ENCODE measurements around the gene TMEM39B. TPM values are rescaled to one million over a fixed set of nuclear protein-coding genes. Genes with fewer than 3 reads are reported as not detected.
"Not testable (repeated sequence)": the region's sequence is repeated elsewhere in the genome, so short reads cannot be mapped to it uniquely, and the experiment has no call there.

TMEM39B gene
- total and polyA plus RNA-seq, 8 donors = 5.1 to 11.8 (median 6.2) TPM

GRCh38 chr1:32114420-32114819, 41.7 kb downstream of the TMEM39B start:
- WGBS, 2 donors = 83 to 86% methylated on average over 2 of the region's 2 CpGs
- H3K4me1 ChIP-seq = peaks cover 13 to 32% (median 14%) of the 10 kb centered on the region in 3 donors
- TF ChIP-seq CTCF (IDR thresholded peaks at IDR 0.05) = no peak
- no peaks in the 10 kb centered on the region for H3K9me3 ChIP-seq
- H3K27me3 ChIP-seq = no peaks in the 10 kb centered on the region
- H3K27ac ChIP-seq = no peak overlapping the region
- intact Hi-C loops (cut with DNase I) = no loop called here
- no peak for ATAC-seq
- FAIRE-seq = no peak
- DNase-seq = no peak
- no peaks in the 10 kb centered on the region for H3K36me3 ChIP-seq
- H3K4me3 ChIP-seq = no peak overlapping the region

- WGBS, 2 donors = 92 to 99% methylated on average over 5 of the region's 5 CpGs
- intact Hi-C loops (cut with DNase I) = no loop called here
- H3K36me3 ChIP-seq = no peaks in the 10 kb centered on the region
- H3K4me3 ChIP-seq = no peak overlapping the region
- peaks cover 8 to 25% (median 9%) of the 10 kb centered on the region in 3 donors for H3K4me1 ChIP-seq
- FAIRE-seq (no peak), DNase-seq (no peak), ATAC-seq (no peak)
- H3K27ac ChIP-seq = no peak overlapping the region
- no peaks in the 10 kb centered on the region for H3K27me3 ChIP-seq
- no peak for TF ChIP-seq CTCF (IDR thresholded peaks at IDR 0.05)
- H3K9me3 ChIP-seq = no peaks in the 10 kb centered on the region
Observed at GRCh38 chr1:32115496-32115895, 42.8 kb downstream of the TMEM39B start.

- TF ChIP-seq CTCF (IDR thresholded peaks at IDR 0.05) = no peak
- DNase-seq (no peak), FAIRE-seq (no peak), ATAC-seq (no peak)
- H3K27me3 ChIP-seq = no peaks in the 10 kb centered on the region
- no peak overlapping the region for H3K4me3 ChIP-seq
- no peaks in the 10 kb centered on the region for H3K9me3 ChIP-seq
- WGBS, 2 donors = 85 to 87% methylated on average over 4 of the region's 4 CpGs
- H3K27ac ChIP-seq = peak overlapping the region in 1 of 4 donors; percentile 24
- H3K4me1 ChIP-seq = peaks cover 0 to 15% (median 8%) of the 10 kb centered on the region in 3 donors
- intact Hi-C loops (cut with DNase I) = no loop called here
- no peaks in the 10 kb centered on the region for H3K36me3 ChIP-seq
Observed at GRCh38 chr1:32116531-32116930, 43.8 kb downstream of the TMEM39B start.

- ATAC-seq = no peak
- TF ChIP-seq CTCF (IDR thresholded peaks at IDR 0.05) = no peak
- Histone ChIP-seq H3K36me3 (no peaks in the 10 kb centered on the region), H3K27me3 (no peaks in the 10 kb centered on the region), H3K9me3 (no peaks in the 10 kb centered on the region), H3K4me3 (no peak overlapping the region), H3K4me1 (no peaks in the 10 kb centered on the region), H3K27ac (no peak overlapping the region)
- no peak for FAIRE-seq
- intact Hi-C loops (cut with DNase I) = no loop called here
- 69 to 77% methylated on average over 5 of the region's 5 CpGs for WGBS, 2 donors
- no peak for DNase-seq
Observed at GRCh38 chr1:32122151-32122550, 49.4 kb downstream of the TMEM39B start.

- FAIRE-seq; DNase-seq; H3K4me1 ChIP-seq; H3K36me3 ChIP-seq; ATAC-seq; H3K27ac ChIP-seq; H3K27me3 ChIP-seq; H3K9me3 ChIP-seq; intact Hi-C loops (cut with DNase I); H3K4me3 ChIP-seq: not testable (repeated sequence)
- 93 to 95% methylated on average over 2 of the region's 2 CpGs for WGBS, 2 donors
Observed at GRCh38 chr1:32123361-32123760, 50.6 kb downstream of the TMEM39B start.
